NCI-H446 (cell line): ENCODE data around the gene PPP1CC.
"Not testable (repeated sequence)": the region's sequence is repeated elsewhere in the genome, so short reads cannot be mapped to it uniquely, and the experiment has no call there.

Source experiments
- DNase-seq, 2 experiments: peaks; one replicate each; lab custom pipeline; 2025; lab: John Stamatoyannopoulos, UW

The PPP1CC gene

GRCh38 chr12:110725267-110725666, 17.4 kb downstream of the PPP1CC start:
- no peak for DNase-seq

DNA sequence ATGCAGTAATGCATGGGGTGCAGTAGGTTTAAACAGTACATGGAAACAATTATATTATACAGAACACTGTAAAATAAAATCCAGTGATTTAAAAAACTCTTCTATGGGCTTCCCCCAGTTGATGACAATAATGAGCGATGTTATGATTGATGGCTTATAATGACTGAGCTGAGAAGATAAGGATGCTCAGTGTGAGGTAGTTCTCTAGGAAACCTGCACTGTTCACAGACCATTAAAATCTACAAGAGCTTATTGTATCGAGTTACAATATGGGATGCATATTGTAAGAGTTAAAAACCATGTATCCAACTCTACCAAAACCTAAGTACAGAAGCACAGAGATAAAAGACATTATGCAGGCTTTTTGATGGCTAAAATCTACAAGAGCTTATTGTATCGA, 19.8 kb downstream of the PPP1CC start:
- not testable (repeated sequence) for DNase-seq

DNA sequence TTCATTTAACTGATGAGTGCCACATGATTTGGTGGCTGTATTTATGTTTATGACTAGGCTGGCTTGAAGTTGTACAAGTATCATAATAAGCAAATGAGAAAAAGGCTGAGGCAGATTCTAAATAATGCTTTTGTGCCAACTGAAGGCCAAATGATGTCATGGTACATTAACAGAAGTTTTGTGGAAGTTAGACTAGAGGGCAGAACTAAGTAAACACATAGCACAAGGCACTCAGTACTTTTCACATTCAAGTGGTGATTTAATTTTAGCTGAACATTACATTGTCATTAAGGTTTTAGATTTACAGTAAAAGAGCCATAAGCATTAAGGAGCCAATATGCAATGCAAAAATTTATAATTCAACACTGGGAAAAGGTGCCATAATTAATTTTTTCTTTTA, 21.1 kb downstream of the PPP1CC start:
- DNase-seq, result no peak

DNA sequence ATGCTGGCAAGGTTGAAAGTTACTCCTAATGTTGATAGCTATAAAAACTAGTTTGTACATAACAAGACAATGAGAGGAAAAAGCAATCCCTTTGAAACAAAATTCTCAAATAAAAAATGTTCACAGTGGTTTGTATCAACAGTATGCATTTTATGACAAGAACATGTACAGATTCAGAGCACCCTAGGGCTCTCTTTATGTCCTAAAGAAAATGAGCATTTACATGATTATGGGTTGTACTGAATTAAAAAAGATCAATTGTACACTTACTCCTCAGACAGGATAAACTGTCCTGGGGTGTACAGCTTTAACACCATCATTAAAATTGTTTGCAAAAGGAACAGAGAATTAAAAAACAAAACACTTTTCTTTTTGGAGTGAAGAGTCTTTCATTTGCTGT, 22.2 kb downstream of the PPP1CC start:
- DNase-seq, result no peak

- DNase-seq, result no peak
These were observed 24.3 kb downstream of the PPP1CC start for GRCh38 chr12:110718222-110718908.

GRCh38 chr12:110717037-110717436, 25.7 kb downstream of the PPP1CC start:
- no peak for DNase-seq

GRCh38 chr12:110708917-110709316, 33.8 kb downstream of the PPP1CC start:
- no peak for DNase-seq

DNA sequence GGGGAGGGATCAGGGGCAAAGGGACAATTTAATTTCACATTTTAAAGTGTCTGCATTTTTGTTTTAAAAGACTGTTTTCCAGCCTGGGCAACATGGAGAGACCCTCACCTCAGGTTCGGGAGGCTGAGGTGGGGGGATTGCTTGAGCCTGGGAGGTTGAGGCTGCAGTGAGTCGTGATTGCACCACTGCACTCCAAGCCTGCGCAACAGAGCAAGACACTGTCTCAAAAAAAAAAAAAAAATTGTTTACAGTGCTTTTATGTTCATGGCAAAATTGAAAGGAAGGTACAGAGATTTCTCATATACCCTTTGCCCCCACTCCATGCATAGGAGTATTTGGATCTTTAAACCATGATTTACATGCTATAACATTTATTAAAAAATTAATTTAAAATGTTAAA, 37.4 kb downstream of the PPP1CC start:
- DNase-seq, result no peak

DNA sequence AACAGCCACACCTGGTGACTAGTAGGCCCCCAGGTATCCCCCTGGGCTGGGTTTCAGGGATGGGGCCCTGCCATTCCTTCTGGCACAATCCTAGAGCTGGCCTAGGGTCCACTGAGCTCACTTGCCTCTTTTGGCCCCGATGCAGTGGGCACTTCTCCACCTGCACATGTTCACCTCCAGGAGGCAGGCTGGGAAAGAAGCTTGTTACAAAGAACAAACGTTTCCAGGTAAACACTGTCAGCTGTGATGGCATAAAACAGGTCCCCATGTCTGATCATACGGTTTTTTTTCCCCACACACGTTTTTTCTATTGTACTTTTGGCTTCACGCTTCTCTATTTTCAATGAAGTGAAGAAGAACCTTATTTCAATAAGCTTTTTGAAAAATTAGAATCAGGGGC, 37.9 kb downstream of the PPP1CC start:
- no peak for DNase-seq

DNA sequence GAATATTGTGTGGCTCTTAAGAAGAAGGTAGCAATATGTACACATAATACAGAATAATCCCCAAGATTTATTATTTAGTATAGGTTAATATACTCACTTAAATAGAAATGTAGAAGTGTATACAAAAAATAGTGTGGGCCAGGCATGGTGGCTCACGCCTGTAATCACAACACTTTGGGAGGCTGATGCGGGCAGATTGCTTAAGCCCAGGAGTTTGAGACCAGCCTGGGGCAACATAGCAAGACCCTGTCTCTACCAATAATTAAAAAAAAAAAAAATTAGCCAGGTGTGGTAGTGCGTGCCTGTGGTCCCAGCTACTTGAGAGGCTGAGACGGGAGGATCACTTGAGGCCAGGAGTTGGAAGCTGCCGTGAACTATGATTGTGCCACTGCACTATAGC, 38.5 kb downstream of the PPP1CC start:
- no peak for DNase-seq

GRCh38 chr12:110702081-110702480, 40.6 kb downstream of the PPP1CC start:
- DNase-seq, result no peak

- DNase-seq, result no peak
These were observed 42.9 kb downstream of the PPP1CC start for GRCh38 chr12:110699591-110700445.

- peak in 1 of 2 experiments; percentile 59 for DNase-seq
These were observed 44.4 kb downstream of the PPP1CC start for GRCh38 chr12:110698171-110698902.

- no peak for DNase-seq
These were observed 45.5 kb downstream of the PPP1CC start for GRCh38 chr12:110697236-110697635.

DNA sequence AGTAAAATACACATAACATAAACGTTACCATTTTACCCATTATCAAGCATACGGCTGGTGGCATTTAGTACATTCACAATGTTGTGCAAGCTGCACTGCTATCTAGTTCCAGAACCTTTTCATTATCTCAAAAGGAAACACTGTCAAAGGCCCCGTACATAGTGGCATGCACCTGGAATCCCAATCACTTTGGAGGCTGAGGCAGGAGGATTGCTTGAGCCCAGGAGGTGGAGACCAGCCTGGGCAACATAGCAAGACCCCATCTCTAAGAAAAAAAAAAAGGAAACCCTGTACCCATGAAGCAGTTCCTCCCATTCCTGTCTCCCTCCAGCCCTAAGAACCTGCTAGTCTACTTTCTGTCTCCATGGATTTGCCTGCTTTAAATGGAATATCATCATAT, 46.4 kb downstream of the PPP1CC start:
- no peak for DNase-seq

GRCh38 chr12:110694330-110694901, 48.3 kb downstream of the PPP1CC start:
- DNase-seq, result no peak

GRCh38 chr12:110693731-110694130, 49.0 kb downstream of the PPP1CC start:
- DNase-seq, result no peak

DNA sequence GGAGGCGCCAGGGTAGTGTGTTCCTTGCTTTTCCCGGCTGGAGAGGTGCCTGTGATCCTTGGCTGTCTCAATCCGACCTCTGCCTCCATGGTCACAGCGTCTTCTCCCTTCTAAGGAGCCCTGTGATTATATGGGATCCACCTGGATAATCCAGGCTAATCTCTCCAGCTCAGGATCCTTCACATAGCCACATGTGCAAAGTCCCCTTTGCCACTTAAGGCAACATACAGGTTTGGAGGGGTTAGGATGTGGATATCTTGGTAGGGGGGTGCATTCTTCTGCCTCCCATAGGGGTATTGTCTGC, 52.6 kb downstream of the PPP1CC start:
- no peak for DNase-seq

GRCh38 chr12:110689281-110690126, 53.2 kb downstream of the PPP1CC start:
- no peak for DNase-seq

GRCh38 chr12:110688446-110689280, 54.0 kb downstream of the PPP1CC start, which contains the start of gene HVCN1:
TSS of gene HVCN1 (minus strand) at chr12:110689115. CDS start at chr12:110683245, 5,870 bp downstream.
- no peak for DNase-seq
